ENCODE results near the gene SLC16A12. TPM values are rescaled to one million over a fixed set of nuclear protein-coding genes. Genes with fewer than 3 reads are reported as not detected.
"Not testable (repeated sequence)": the region's sequence is repeated elsewhere in the genome, so short reads cannot be mapped to it uniquely, and the experiment has no call there.

The SLC16A12 gene
- total RNA-seq, 3 donors from 2014 or later (not counting 1 experiment from before 2014, with no cell fraction given), result not detected

GRCh38 chr10:89531359-89531758, 4.0 kb downstream of the SLC16A12 start:
- peaks cover 37 to 41% of the 10 kb centered on the region in 2 donors for H3K27me3 Mint-ChIP-seq (ENCODE audit: low read depth in 2 of 2)
- H3K9me3 ChIP-seq (ENCODE audit: control insufficient read depth, insufficient read depth, low read length), result no peaks in the 10 kb centered on the region
- H3K4me1 ChIP-seq (ENCODE audit: control insufficient read depth, insufficient read depth, low read length), result no peaks in the 10 kb centered on the region
- WGBS (ENCODE audit: insufficient coverage), result 42% methylated on average over 3 of the region's 3 CpGs
- H3K27ac ChIP-seq (ENCODE audit: low read length), result no peak overlapping the region
- intact Hi-C loops (cut with micrococcal nuclease), result no loop called here
- no peak for TF ChIP-seq CTCF (IDR thresholded peaks at IDR 0.05)
- peaks cover 0 to 5% of the 10 kb centered on the region in 2 donors for H3K4me1 Mint-ChIP-seq
- DNase-seq (no peak), ATAC-seq (peak in 1 of 3 donors; percentile 36)
- no peak overlapping the region for H3K4me3 Mint-ChIP-seq
- no peak overlapping the region for H3K4me3 ChIP-seq (ENCODE audit: low read length)
- no peak overlapping the region for H3K27ac Mint-ChIP-seq
- H3K36me3 ChIP-seq (ENCODE audit: control insufficient read depth, insufficient read depth, low read length), result no peaks in the 10 kb centered on the region
- H3K9me3 Mint-ChIP-seq, result no peaks in the 10 kb centered on the region
- peaks cover 15% of the 10 kb centered on the region for H3K27me3 ChIP-seq (ENCODE audit: control insufficient read depth, insufficient read depth, low read length)
- no peaks in the 10 kb centered on the region for H3K36me3 Mint-ChIP-seq

DNA sequence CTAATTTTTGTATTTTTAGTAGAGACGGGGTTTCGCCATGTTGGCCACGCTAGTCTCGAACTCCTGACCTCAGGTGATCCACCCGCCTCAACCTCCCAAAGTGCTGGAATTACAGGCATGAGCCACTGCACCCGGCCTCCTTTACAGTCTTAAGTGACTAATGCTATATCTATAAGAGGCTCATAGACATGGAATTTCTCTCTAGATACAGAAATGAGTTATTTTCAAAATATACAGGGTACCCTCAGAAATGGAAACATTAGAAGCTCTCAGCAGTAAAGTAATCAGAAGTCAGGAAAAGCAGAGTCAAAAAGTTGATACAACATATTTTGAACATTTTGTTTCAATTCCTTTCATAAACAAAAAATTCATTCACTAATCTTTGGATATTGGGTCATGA, 5.7 kb downstream of the SLC16A12 start:
- H3K27ac ChIP-seq (ENCODE audit: low read length); H3K36me3 ChIP-seq (ENCODE audit: control insufficient read depth, insufficient read depth, low read length); H3K4me3 Mint-ChIP-seq; H3K27me3 ChIP-seq (ENCODE audit: control insufficient read depth, insufficient read depth, low read length); H3K4me1 Mint-ChIP-seq; H3K4me3 ChIP-seq (ENCODE audit: low read length); H3K9me3 ChIP-seq (ENCODE audit: control insufficient read depth, insufficient read depth, low read length); H3K9me3 Mint-ChIP-seq; H3K36me3 Mint-ChIP-seq; intact Hi-C loops (cut with micrococcal nuclease); H3K4me1 ChIP-seq (ENCODE audit: control insufficient read depth, insufficient read depth, low read length); DNase-seq; H3K27ac Mint-ChIP-seq; ATAC-seq: not testable (repeated sequence)
- peaks cover 32 to 36% of the 10 kb centered on the region in 2 donors for H3K27me3 Mint-ChIP-seq (ENCODE audit: low read depth in 2 of 2)
- WGBS (ENCODE audit: insufficient coverage), result 96% methylated on average over 4 of the region's 6 CpGs

DNA sequence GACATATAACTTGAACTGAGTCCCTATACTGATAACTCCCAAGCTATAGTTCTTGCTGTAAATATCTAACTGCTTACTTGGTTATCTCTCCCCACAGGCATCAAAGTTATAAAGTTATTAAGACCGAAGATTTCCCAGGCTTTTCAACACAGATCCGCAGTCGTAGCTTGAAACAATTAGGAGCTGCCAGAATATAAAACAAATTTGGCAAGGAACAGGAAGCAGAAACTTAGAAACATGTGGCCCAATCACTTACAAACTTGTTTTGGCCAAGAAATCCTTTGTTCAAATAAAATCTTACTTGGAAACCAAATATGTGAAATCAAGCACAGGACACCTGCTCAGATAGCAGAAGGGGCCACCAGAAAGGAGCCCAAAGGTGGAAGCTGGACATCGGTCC, 9.0 kb downstream of the SLC16A12 start:
- Mint-ChIP-seq H3K27me3 (ENCODE audit: low read depth in 2 of 2) (peaks cover 8 to 13% of the 10 kb centered on the region in 2 donors), H3K4me3 (no peak overlapping the region), H3K36me3 (no peaks in the 10 kb centered on the region), H3K27ac (no peak overlapping the region), H3K4me1 (no peaks in the 10 kb centered on the region), H3K9me3 (no peaks in the 10 kb centered on the region)
- peaks cover 2% of the 10 kb centered on the region for H3K27me3 ChIP-seq (ENCODE audit: control insufficient read depth, insufficient read depth, low read length)
- intact Hi-C loops (cut with micrococcal nuclease), result no loop called here
- H3K36me3 ChIP-seq (ENCODE audit: control insufficient read depth, insufficient read depth, low read length), result no peaks in the 10 kb centered on the region
- no peak for DNase-seq
- no peaks in the 10 kb centered on the region for H3K4me1 ChIP-seq (ENCODE audit: control insufficient read depth, insufficient read depth, low read length)
- ATAC-seq, result no peak
- H3K9me3 ChIP-seq (ENCODE audit: control insufficient read depth, insufficient read depth, low read length), result no peaks in the 10 kb centered on the region
- no peak overlapping the region for H3K27ac ChIP-seq (ENCODE audit: low read length)
- WGBS (ENCODE audit: insufficient coverage), result 95% methylated on average over 4 of the region's 4 CpGs
- no peak for TF ChIP-seq CTCF (IDR thresholded peaks at IDR 0.05)
- H3K4me3 ChIP-seq (ENCODE audit: low read length), result no peak overlapping the region

DNA sequence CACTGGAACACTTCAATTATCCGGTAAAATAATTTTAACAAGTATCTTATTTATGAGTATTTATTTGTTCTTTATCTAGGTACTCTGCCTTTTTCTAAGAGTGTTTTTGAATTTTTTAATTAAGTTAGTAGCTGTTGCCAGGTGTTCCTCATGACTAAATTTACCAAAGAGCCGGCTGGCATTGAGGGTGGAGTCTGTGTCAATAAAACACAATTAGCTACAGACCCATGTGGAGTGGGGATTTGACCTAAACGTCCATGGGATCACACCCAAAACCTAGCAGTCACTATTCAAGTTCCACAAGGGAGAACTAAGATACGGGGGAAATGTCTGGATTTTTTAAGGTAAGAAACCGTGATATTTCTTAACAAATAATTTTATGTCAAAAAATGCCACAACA, 9.8 kb downstream of the SLC16A12 start:
- intact Hi-C loops (cut with micrococcal nuclease), result no loop called here
- Histone ChIP-seq H3K36me3 (ENCODE audit: control insufficient read depth, insufficient read depth, low read length) (no peaks in the 10 kb centered on the region), H3K4me1 (ENCODE audit: control insufficient read depth, insufficient read depth, low read length) (no peaks in the 10 kb centered on the region), H3K27me3 (ENCODE audit: control insufficient read depth, insufficient read depth, low read length) (no peaks in the 10 kb centered on the region), H3K4me3 (ENCODE audit: low read length) (no peak overlapping the region), H3K27ac (ENCODE audit: low read length) (no peak overlapping the region), H3K9me3 (ENCODE audit: control insufficient read depth, insufficient read depth, low read length) (no peaks in the 10 kb centered on the region)
- no peaks in the 10 kb centered on the region for H3K4me1 Mint-ChIP-seq
- no peaks in the 10 kb centered on the region for H3K9me3 Mint-ChIP-seq
- DNase-seq (no peak), ATAC-seq (no peak)
- no peak overlapping the region for H3K27ac Mint-ChIP-seq
- 92% methylated on average over 2 of the region's 5 CpGs for WGBS (ENCODE audit: insufficient coverage)
- no peak overlapping the region for H3K4me3 Mint-ChIP-seq
- no peak for TF ChIP-seq CTCF (IDR thresholded peaks at IDR 0.05)
- H3K27me3 Mint-ChIP-seq (ENCODE audit: low read depth in 2 of 2), result peaks cover 2 to 10% of the 10 kb centered on the region in 2 donors
- H3K36me3 Mint-ChIP-seq, result no peaks in the 10 kb centered on the region
